HG03066 (cell line): ENCODE results near the gene PCDH18.
"Not testable (repeated sequence)": the region's sequence is repeated elsewhere in the genome, so short reads cannot be mapped to it uniquely, and the experiment has no call there.

Experiments used
- ATAC-seq: cut with Tn5 transposase; IDR thresholded peaks from one replicate; pipeline ENCODE4 v1.9.1; 2021; ENCODE audit warnings: low read depth; ENCODE audit not compliant: unreplicated experiment

The PCDH18 gene, protein sequence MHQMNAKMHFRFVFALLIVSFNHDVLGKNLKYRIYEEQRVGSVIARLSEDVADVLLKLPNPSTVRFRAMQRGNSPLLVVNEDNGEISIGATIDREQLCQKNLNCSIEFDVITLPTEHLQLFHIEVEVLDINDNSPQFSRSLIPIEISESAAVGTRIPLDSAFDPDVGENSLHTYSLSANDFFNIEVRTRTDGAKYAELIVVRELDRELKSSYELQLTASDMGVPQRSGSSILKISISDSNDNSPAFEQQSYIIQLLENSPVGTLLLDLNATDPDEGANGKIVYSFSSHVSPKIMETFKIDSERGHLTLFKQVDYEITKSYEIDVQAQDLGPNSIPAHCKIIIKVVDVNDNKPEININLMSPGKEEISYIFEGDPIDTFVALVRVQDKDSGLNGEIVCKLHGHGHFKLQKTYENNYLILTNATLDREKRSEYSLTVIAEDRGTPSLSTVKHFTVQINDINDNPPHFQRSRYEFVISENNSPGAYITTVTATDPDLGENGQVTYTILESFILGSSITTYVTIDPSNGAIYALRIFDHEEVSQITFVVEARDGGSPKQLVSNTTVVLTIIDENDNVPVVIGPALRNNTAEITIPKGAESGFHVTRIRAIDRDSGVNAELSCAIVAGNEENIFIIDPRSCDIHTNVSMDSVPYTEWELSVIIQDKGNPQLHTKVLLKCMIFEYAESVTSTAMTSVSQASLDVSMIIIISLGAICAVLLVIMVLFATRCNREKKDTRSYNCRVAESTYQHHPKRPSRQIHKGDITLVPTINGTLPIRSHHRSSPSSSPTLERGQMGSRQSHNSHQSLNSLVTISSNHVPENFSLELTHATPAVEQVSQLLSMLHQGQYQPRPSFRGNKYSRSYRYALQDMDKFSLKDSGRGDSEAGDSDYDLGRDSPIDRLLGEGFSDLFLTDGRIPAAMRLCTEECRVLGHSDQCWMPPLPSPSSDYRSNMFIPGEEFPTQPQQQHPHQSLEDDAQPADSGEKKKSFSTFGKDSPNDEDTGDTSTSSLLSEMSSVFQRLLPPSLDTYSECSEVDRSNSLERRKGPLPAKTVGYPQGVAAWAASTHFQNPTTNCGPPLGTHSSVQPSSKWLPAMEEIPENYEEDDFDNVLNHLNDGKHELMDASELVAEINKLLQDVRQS

DNA sequence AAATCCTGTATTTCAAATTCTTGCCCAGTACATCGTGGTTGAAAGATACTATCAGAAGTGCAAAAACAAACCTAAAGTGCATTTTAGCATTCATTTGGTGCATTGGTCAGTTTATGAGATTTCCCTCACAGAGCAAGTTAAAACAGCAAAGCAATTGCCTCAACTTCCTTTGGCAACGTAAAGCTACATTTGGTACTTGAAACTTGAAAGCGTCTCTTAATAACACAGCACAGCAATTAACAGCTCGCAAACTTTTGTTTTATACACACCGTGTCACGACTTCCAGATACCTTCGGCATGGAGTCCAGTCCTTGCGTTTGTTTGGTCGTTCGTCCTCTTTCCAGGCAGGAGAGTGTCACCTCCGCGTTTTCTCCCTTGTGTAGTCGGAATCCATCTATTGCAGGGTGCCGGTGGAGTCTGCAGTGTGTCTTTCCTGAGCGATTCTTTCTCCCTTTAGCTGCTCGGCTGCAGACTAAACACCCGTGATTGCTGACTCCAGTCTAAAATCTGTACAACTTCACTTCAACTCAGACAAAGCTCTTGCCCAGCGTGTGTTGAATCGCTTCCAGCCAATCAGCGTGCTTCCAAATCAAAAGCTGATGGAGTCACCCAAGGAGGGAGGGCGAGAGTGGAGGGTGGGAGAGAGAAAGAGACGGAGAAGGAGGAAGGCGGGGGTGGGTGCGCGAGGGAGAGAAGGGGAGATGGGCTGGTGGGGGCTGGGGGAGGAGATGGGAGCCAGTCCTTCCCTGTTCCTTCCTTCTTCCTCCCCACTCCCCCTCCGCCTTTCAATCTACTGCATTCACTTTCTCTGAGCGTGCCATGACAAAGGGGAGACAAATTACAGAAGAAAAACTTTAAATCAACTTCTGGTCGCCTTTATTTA lies at the start of gene PCDH18:
TSS of gene PCDH18 (minus strand) at position 509 of the 883 bp plus-strand sequence. CDS start at position 103, 406 bp downstream.
- peak; percentile 61 for ATAC-seq

DNA sequence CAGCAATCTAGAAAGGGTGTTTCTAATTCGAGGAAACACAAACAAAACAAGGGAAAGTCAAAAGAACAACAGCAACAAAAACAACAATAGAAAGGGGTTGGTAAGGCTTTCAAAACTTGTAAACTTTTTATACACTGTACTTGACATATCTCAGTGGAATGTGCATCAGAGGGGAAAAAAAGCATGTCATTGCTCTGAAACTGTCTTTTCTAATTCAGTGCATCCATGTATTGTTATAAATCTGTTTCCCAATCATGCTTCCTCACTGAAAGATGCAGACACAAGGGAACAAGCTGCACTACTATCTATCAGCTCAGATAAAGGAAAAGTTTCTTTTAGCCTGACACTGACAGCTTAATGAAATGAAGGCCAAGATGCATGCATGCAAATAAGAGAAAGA lies 44.2 kb upstream of the PCDH18 start:
- no peak for ATAC-seq

DNA sequence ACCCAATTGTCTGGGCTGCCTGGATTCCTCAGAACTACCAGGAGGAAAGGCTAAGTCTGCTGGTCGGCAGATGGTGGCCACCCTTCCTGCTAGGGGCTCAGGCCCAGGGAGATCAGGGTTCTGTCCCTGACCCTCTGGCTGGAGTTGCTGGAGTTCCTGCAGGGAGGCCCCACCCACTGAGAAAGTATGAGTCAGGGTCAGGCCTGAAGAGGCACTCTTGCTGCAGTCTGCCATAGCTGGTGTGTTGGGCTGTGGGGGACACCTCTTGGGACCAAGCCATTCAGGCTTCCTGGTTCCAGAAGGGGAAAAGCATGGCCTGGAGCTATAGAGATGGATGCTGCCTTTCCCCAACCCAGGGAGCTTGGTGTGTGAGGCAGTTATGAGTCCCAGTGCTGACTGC lies 40.4 kb upstream of the PCDH18 start:
- no peak for ATAC-seq

DNA sequence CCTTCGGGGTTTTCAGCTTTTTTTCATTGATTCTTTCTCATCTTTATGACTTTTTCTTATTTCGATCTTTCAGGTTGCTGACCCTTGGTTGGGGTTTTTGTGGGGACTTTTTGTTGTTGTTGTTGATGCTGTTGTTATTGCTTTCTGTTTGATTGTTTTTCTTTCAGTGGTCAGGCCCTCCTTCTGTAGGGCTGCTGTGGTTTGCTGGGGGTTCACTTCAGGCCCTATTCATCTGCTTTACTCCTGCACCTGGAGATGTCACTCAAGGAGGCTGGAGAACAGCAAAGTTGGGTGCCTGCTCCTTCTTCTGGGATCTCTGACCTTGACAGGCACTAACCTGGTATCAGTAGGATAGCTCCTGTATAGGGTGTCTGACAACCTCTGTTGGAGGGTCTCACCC lies 39.9 kb upstream of the PCDH18 start:
- ATAC-seq: no peak

DNA sequence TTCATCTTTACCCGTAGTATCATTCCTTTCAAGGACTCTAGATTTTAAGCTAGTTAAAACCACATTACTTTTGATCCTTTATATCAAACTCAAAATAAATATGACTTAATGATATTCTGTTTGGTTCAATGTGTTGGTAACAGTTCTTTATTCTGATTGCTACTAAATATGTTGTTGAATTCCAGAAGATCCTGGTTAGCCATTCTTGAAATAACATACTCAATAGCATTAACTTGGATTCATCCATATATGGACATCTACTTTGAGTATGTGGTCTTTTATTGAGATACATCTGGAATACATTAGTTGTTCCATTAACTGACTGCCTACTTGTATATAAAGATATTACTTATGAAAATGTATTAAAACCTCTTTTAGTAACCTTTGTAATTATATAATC lies 27.5 kb upstream of the PCDH18 start:
- ATAC-seq: no peak

DNA sequence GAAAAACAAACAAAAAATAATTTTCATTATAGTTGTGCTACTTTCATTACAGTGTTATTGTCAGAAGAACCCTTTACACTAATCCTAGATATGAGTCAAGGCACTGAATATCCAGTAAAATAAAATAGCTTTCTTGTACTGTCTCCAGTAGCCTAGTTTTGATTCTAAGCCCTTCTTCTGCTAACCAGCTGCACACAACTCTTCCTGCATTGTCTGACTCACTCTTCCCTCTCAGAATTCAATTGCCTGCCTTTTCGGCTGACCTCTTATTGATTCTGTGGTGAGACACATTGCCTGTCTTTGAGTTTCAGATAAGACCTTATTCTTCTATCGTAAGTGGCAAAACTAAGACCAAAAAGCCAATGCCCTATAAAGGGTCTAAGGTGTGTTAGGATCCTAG lies 26.7 kb upstream of the PCDH18 start:
- ATAC-seq: no peak

DNA sequence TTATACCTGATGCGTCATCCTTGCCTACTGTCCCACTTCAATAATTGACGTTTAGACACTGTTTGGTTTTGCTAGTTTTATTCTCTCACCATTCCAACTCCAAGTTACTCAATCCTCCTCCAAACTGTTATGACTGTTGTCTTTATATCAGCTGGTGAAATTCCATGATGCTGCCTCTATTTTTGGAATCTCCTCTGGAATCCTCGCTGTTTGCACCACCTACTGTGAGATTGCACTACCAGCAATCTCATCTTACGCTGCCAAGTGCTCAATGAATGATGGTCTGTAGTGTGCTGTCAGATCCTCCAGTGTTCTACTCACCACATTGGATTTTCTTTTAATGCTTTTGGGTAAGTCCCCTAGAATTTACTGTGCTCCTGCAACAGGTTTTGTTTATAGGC lies 13.2 kb upstream of the PCDH18 start:
- ATAC-seq: no peak

DNA sequence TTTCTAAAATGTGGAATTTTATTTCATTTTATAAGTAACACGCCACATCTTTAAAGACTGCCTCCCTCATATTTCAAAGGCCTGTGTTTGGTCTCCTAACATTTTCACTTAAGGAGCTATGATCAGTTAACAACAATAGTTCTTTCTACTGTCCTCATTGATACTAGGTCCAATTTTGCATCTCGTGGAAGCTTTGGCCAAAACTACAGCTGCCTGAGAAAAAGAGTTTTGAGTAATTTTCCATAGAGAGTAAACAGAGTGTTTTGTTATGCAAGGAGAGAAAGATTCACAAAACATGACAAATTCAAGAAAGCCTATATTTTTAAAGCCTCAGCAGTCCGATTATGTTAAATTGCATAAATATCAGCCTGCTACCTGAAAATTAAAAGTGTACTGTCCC lies 11.4 kb upstream of the PCDH18 start:
- no peak for ATAC-seq

DNA sequence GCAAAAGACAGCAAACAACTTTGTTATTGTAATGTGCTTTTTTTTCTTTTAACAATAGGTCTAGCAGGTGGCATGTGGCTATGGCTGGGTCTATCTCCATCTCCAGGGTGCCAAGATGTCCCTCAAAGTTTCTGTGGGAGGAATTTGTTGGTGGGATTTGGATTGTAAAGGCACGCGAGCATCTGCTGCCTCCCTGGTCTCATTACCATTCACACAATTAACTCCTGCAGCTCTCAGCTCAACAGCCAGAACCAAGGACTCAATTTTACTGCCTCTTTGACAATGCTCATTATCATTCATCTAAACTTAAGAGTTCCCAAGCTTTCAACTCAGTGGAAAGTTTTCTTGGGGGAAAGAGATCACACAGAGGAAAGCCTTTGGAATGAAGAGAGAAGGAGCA lies 10.9 kb upstream of the PCDH18 start:
- no peak for ATAC-seq

DNA sequence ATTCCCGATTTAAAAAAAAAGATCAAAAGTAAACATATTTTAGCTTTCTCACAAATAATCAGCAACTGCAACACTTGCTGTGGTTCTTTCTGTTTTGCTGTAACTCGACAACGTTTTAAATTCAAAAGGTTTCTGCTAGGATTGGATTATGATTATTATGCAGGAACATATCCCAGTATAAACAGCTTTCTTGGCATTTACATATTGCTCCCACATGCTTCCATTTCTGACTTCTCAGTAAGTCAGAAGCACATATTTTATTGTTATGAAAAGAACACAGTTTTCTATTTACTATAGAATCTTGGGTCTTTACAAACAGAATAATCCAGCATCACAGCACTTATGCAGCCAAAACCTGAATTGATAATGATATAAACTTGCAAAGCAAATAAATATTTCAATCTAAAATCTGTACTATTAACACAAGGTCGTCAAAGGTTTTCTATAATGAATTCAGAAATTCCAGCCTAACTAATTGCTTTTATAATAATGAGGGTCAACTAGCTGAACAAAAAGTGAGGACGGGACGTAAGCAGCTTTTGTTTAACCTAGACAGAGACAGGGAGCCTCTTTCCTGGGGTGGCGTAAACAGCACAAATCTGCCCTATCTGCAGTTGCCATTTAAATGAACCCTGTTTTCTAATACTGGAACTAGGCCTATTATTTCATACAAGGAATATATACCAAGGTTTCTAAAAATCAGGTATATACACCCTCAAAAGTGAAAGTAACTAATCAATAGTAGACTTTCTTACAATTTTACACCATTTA lies 9.8 kb upstream of the PCDH18 start:
- no peak for ATAC-seq

DNA sequence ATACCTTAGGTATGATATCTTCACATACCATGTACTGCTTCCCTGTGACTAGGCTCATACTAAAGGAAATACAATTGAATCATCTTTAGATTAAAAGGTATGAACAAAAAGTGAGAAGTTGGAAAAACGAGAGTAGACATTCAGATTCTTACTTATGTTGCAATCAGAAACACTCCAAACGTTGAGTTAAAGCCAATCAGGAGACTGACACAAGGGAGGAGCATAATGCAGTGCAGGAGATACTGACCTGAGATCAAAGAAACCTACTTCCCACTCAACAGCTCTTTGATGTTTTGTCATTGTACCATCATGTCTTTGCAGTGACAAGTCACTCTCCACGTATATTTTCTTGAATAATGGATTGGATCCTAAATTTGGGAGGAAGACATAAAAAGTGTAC lies 8.9 kb upstream of the PCDH18 start:
- no peak for ATAC-seq

DNA sequence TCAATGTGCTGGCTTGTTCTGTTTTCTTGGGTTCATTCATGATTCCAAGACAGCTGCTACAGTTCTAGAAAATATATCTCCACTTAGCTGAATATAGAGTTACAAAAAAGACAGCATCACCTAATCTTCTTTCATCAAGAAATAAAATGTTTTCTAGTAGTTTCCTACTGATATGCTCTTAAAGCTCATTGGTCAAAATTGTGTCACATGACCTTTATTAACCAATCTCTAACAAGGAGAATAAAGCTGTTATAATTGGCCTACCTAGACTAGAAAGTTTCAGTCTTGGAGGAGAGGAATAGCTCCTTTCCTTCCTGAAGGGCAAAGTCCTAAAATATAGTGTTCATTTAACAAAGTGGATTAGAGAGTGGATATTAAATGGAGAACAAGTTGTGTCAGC lies 8.1 kb upstream of the PCDH18 start:
- no peak for ATAC-seq

DNA sequence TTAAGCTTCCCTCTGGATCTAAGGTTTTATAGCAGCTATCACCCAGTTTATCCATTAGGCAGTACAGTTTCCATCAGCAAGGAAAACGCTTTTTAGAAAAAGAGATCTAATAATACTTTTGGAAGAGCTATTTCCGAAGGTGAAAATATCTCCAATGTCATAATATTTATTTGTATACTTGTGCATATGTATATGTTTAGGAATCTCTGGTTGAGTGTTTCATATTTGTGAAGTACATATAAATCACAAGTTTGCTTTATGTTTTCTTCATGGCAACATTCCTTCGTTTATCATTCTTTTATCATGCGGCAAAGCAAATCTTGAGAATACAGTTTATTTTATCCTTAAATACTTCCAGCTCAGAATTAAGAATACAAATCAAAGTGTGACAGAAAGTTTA lies 6.2 kb upstream of the PCDH18 start:
- ATAC-seq: no peak

DNA sequence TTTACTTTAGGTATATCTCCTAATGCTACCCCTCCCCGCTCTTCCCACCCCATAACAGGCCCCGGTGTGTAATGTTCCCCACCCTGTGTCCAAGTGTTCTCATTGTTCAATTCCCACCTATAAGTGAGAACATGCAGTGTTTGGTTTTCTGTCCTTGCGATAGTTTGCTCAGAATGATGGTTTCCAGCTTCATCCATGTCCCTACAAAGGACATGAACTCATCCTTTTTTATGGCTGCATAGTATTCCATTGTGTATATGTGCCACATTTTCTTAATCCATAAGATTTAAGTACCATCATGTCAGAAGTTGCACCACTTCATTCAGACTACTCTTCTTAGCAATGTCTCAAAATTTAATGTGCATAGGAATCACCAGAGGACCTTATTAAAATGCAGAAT lies 5.5 kb upstream of the PCDH18 start:
- ATAC-seq: not testable (repeated sequence)

DNA sequence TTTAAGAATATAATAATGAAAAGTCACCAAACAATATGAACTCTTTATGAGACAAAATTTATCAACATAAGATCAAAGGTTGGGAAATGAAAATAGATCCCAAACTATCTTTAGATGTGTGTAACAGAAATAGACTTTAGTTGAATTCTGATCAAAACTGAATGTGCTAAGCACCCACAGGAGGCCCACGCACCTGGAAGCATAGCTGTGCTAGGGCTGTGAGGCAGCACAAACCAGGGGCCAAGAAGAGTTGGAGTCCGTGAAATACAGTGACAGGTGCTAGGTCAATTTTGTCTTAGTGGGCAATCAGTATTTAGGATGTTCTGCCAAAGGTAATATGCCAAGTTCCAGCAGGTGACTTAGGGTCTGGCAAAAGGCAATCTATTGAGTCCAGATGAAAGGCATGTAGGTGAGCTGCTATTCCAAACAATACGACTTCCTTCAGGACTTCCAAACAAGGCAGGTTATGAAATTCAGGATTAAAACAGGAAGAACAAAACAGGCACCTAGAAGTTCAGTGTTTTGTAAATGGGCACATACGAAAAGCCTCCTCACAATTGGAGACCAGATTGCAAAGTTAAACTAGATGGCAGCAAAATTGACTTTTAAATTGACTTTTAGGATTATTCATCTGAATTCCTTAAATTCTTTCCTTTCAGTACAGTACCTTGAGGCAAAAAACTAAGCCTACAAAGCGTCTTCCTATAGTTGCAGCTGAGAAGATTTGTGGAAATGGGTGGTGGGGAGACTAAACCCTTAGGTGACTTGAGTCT lies 4.7 kb upstream of the PCDH18 start:
- ATAC-seq: no peak

DNA sequence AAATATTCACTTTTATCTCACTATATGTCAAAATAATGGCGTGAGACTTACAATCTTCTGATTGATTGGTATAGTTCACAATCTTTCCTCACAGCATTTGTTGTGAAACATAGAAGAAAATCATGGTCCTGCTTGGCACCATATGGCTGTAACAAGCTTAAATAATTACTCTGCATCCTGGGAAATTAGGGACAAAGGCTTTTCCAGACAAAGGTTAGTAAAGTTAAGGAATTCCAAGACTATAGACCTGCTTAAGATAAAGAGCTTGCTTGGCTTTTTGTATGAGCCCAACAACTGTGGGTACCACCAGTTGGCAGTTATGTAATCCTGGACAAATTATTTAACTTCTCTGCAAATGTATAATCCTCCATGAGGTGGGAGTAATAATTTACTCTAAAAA lies 3.4 kb upstream of the PCDH18 start:
- no peak for ATAC-seq

DNA sequence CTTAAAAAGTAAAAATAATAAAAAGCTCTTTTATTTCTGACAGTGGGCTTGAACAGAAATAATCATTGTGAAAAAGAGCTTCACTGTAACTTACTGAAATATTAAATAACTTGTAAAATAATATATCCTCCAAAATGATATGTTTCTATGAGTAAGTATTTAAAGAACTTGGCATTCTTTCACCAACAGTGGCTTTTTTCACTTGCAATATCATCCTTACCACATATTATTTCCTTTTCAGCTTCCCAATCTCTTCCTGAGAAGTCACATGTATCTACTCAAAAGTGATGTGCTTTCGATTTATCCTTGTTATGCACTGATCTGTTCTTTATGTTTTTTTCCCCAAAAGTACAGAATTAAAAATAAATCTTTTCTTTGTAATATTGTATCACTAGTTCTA lies 2.2 kb upstream of the PCDH18 start:
- no peak for ATAC-seq

DNA sequence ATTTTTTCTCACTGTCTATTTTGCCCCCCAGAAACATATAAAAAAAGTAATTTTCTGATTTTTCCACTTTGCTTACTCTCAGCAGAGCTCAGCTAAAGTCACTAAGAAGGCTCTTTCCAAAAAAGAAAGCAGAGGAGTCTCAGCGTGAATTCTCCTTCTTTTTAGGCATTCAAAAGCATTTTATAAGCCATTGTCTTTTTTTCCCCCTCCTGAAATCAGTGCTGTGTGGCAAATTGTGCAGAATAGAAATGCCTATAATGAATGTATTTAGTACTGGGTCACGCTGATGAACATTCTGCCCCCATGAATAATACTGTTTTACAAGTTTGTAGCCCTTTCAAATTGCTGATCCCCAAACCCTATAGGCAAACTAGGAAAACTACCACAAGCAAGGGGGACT lies 1.6 kb upstream of the PCDH18 start:
- ATAC-seq: no peak

DNA sequence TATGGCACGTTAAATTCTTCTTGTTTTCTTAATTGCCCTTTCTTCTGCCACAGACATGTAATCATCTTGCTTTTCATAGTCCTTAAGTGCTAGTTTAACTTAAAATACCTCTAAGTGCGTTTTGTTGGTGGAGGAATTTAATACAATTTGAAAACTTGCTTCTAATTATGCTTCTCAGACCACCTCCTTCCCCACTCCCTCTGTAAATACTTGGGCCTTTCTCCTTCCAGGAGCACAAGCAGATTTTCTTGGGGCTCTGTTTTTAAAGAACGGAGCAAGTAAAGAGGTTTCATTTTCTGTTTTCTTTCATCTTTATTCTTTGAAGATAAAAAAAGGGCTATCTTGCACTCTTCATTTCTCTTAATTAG lies 559 bp upstream of the PCDH18 start:
- ATAC-seq: no peak
